ENCODE results near the gene ROBO1. TPM values are rescaled to one million over a fixed set of nuclear protein-coding genes. Genes with fewer than 3 reads are reported as not detected.
"Not testable (repeated sequence)": the region's sequence is repeated elsewhere in the genome, so short reads cannot be mapped to it uniquely, and the experiment has no call there.

The ROBO1 gene
- total RNA-seq, 2 donors from 2014 or later: 7.6 to 19.7 TPM

DNA sequence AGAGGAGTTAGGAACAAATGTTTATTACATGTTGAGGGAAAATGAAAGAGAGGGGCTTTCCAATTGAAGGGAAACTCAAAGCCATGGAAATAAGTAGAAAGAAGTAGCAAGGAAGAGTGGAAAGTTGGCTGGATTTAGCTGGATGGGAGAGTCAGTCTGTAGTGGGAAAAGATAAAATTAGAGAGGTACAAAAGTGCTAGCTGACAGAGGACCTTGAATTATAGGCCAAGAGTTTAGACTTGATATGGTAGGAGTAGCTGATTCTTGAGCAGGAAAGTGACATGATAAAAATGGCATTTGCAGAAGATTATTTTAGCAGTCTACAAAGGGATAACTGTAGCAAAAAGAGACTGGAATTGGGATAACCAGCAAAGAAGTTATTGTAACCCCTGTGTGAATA, 425.8 kb downstream of the ROBO1 start:
- Histone ChIP-seq H3K9me3 (no peaks in the 10 kb centered on the region), H3K27ac (no peak overlapping the region)

DNA sequence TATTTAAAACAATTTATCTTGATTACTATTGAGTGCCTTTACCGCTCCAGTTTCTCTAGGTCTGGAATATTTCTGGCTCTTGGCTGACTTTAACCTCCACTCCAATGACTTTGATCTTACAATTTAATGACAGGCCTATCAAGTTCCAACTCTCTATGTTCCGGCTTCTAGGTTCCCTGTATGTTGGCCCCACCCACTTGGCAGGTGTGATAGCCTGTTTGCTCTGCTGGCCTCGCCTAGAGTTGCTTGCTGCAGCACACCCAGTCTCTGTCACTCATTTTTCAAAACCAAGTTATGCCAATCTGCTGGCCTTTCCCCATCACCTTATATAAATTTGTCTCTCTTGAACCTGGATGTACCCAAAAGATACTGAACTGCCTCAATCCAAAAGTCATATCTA, 428.0 kb downstream of the ROBO1 start:
- Histone ChIP-seq H3K9me3 (no peaks in the 10 kb centered on the region), H3K27ac (no peak overlapping the region), H3K4me1 (no peaks in the 10 kb centered on the region), H3K4me3 (no peak overlapping the region), H3K27me3 (no peaks in the 10 kb centered on the region), H3K36me3 (no peaks in the 10 kb centered on the region)
- no peak for DNase-seq (ENCODE audit: low spot score)
- TF ChIP-seq, protein P1, sequence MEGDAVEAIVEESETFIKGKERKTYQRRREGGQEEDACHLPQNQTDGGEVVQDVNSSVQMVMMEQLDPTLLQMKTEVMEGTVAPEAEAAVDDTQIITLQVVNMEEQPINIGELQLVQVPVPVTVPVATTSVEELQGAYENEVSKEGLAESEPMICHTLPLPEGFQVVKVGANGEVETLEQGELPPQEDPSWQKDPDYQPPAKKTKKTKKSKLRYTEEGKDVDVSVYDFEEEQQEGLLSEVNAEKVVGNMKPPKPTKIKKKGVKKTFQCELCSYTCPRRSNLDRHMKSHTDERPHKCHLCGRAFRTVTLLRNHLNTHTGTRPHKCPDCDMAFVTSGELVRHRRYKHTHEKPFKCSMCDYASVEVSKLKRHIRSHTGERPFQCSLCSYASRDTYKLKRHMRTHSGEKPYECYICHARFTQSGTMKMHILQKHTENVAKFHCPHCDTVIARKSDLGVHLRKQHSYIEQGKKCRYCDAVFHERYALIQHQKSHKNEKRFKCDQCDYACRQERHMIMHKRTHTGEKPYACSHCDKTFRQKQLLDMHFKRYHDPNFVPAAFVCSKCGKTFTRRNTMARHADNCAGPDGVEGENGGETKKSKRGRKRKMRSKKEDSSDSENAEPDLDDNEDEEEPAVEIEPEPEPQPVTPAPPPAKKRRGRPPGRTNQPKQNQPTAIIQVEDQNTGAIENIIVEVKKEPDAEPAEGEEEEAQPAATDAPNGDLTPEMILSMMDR (IDR thresholded peaks at IDR 0.05): no peak

More for the DNA sequence above, 425.8 kb downstream of the ROBO1 start:
- Histone ChIP-seq H3K27me3 (no peaks in the 10 kb centered on the region), H3K36me3 (no peaks in the 10 kb centered on the region), H3K4me1 (no peaks in the 10 kb centered on the region), H3K4me3 (no peak overlapping the region)
- TF ChIP-seq, protein P1 (IDR thresholded peaks at IDR 0.05): no peak
- DNase-seq (ENCODE audit: low spot score): no peak

DNA sequence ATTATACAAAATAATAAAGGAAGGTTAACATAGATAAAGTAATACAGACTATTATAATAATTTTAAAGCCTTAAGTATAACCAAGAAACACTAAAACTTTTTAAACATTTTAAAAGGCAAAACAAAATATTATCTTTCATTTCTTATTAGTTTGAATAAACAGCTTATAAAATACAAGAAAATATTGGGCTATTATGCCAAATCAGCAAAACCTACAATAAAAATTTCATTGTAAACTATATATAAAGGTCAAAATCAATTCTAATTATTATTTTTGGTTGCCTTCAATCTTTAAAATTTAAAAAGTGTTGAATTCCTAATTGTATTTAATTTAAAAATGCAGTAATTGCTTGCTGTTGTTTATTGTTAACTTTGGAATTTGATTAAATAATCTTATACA, 430.0 kb downstream of the ROBO1 start:
- Histone ChIP-seq H3K4me3 (no peak overlapping the region), H3K4me1 (no peaks in the 10 kb centered on the region), H3K36me3 (no peaks in the 10 kb centered on the region), H3K27ac (no peak overlapping the region), H3K9me3 (no peaks in the 10 kb centered on the region), H3K27me3 (no peaks in the 10 kb centered on the region)
- DNase-seq (ENCODE audit: low spot score): no peak
- TF ChIP-seq, protein P1 (IDR thresholded peaks at IDR 0.05): no peak

DNA sequence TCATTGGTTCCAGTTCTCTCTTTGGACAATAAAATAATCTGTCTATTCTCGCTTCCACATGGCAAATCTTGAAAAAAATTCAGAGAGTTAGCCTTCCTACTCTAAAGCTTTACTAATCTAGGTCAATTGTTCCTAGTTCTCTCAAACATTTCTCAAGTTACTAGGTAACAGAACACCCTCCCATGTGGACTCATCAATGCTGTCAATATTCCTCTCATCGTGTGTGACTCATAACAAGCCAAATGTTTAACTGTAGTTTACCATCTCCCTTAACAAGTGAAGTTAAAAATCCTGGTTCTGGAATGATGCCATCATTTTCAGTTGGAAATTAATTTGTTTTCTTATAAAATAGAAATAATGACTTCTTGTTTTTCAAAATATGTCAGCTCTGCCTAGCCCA, 438.6 kb downstream of the ROBO1 start:
- TF ChIP-seq, protein P1 (IDR thresholded peaks at IDR 0.05): no peak
- Histone ChIP-seq H3K36me3 (no peaks in the 10 kb centered on the region), H3K4me3 (no peak overlapping the region), H3K9me3 (no peaks in the 10 kb centered on the region), H3K4me1 (no peaks in the 10 kb centered on the region), H3K27ac (no peak overlapping the region), H3K27me3 (no peaks in the 10 kb centered on the region)
- no peak for DNase-seq (ENCODE audit: low spot score)

DNA sequence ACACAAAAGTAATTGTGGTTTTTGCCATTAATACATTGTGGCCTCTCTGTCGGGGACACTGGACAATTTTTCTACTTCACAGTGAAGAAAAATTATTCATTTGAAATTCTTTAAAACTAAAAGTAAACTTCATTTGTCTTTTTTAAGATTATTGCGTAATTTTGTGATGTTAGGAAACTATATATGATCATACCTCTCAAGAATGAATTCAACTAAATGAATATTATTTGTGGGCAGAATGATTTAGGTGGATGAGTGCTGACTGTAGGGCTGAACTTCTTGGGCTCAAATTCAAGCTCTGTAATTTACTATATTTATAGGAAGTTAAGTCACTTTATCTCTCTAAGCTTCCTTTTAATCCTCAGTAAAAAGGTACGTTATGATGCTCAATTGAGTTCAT, 441.2 kb downstream of the ROBO1 start:
- DNase-seq (ENCODE audit: low spot score): no peak
- Histone ChIP-seq H3K36me3 (no peaks in the 10 kb centered on the region), H3K27me3 (no peaks in the 10 kb centered on the region), H3K4me1 (no peaks in the 10 kb centered on the region), H3K27ac (no peak overlapping the region), H3K4me3 (no peak overlapping the region), H3K9me3 (no peaks in the 10 kb centered on the region)
- TF ChIP-seq, protein P1 (IDR thresholded peaks at IDR 0.05): no peak

DNA sequence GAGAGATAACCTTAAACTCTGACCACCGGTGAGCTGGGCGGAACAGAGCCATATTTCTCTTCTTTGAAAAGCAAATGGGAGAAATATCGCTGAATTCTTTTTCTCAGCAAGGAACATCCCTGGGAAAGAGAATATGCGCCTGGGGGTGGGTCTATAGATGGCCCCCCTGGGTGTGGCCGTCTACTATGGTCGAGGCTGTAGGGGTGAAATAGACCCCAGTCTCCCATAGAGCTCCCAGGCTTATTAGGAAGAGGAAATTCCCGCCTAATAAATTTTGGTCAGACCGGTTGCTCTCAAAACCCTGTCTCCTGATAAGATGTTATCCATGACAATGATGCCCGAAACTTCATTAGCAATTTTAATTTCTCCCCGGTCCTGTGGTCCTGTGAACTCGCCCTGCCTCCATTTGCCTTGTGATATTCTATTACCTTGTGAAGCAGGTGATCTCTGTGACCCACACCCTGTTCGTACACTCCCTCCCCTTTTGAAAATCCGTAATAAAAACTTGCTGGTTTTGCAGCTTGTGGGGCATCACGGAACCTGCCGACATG, 441.9 kb downstream of the ROBO1 start:
- DNase-seq (ENCODE audit: low spot score); H3K4me3 ChIP-seq; H3K27me3 ChIP-seq; H3K27ac ChIP-seq; H3K4me1 ChIP-seq; H3K9me3 ChIP-seq; H3K36me3 ChIP-seq: not testable (repeated sequence)

Measured in right atrium auricular region (tissue), 2 donors.